Measurements from ENCODE around the gene SCARB1.

Gene SCARB1

GRCh38 chr12:124861898-124862676 is 1.6 kb downstream of the SCARB1 start:
- no peak for DNase-seq

GRCh38 chr12:124861492-124861891 is 2.2 kb downstream of the SCARB1 start:
- no peak for DNase-seq

GRCh38 chr12:124857921-124858461 is 5.7 kb downstream of the SCARB1 start:
- DNase-seq = no peak

- DNase-seq = no peak
These were observed 6.9 kb downstream of the SCARB1 start for GRCh38 chr12:124856842-124857178.

GRCh38 chr12:124856132-124856841 is 7.4 kb downstream of the SCARB1 start:
- DNase-seq = no peak

GRCh38 chr12:124855275-124855957 is 8.2 kb downstream of the SCARB1 start:
- DNase-seq = no peak

- DNase-seq = no peak
These were observed 9.0 kb downstream of the SCARB1 start for GRCh38 chr12:124854637-124855184.

- DNase-seq = no peak
These were observed 9.7 kb downstream of the SCARB1 start for GRCh38 chr12:124853781-124854636.

- no peak for DNase-seq
These were observed 10.7 kb downstream of the SCARB1 start for GRCh38 chr12:124852911-124853427.

- no peak for DNase-seq
These were observed 11.3 kb downstream of the SCARB1 start for GRCh38 chr12:124852329-124852831.

GRCh38 chr12:124851342-124851741 is 12.3 kb downstream of the SCARB1 start:
- DNase-seq = no peak

- DNase-seq = no peak
These were observed 14.3 kb downstream of the SCARB1 start for GRCh38 chr12:124849382-124849781.

GRCh38 chr12:124848621-124849380 is 14.9 kb downstream of the SCARB1 start:
- DNase-seq = no peak

- no peak for DNase-seq
These were observed 16.3 kb downstream of the SCARB1 start for GRCh38 chr12:124847113-124848074.

GRCh38 chr12:124844411-124845397 is 19.0 kb downstream of the SCARB1 start:
- no peak for DNase-seq

GRCh38 chr12:124842800-124843510 is 20.7 kb downstream of the SCARB1 start:
- no peak for DNase-seq

GRCh38 chr12:124842073-124842749 is 21.5 kb downstream of the SCARB1 start:
- no peak for DNase-seq
